ENCODE data around the gene ZNF420.

GRCh38 chr19:37098570-37098969 lies 20.3 kb downstream of the ZNF420 start:
- TF ChIP-seq CTCF (IDR thresholded peaks at IDR 0.05) (no peak), POLR2A (IDR thresholded peaks at IDR 0.05) (no peak)

All from heart left ventricle (tissue), 13 donors.